ENCODE measurements around the gene CDK5.
A peak's percentile ranks its signal among the peaks of the same experiment; 100 is the strongest.

The CDK5 gene

DNA sequence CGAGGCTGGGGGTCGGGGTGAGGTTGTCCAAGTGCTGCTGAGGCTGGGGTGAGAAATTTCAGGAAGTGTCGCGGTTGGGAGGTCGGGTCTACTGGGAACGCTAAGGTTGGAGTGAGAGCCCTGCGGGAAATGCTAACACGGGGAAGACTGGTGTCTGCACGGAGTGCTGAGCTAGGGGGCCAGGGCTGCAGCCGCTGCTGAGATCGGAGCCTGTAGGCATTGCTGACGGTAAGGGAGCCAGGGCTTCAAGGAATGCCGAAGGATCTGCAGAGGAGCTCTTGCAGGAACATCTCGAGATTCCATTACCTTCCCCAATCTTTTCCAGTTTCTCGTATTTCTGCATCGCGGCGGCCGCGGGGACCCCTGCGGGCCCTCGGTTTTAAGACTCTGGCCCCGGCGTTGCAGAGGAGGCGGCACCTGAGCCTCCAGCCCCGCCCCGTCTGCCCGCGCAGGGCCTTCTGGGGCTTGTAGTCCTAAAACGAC, at the start of gene CDK5:
CDK5 (minus strand) TSS at position 392 of the 483 bp plus-strand sequence; CDS start at position 343, 49 bp downstream.
- Histone ChIP-seq H3K4me2 (peak within 1 kb of the TSS; percentile 57), H3K27me3 (ENCODE audit: insufficient read depth, low read depth) (no peaks in the 10 kb centered on the region), H2AFZ (ENCODE audit: low read depth) (peak within 1 kb of the TSS; percentile 74), H3K4me1 (ENCODE audit: low read depth, poor library complexity, severe bottlenecking) (peaks cover 11% of the 10 kb centered on the region), H3K36me3 (ENCODE audit: insufficient read depth) (no peaks in the 10 kb centered on the region), H3K9ac (peak within 1 kb of the TSS; percentile 43; the same call in 1 of the 2 replicates), H3K27ac (peak within 1 kb of the TSS; percentile 47), H4K20me1 (ENCODE audit: insufficient read depth) (no peaks in the 10 kb centered on the region), H3K79me2 (ENCODE audit: insufficient read depth, low read depth) (peaks cover 22% of the 10 kb centered on the region; the same call in 1 of the 2 replicates), H3K4me3 (IDR thresholded peaks at IDR 0.05; ENCODE audit: insufficient read depth, low read depth, low read length) (no peak within 1 kb of the TSS)
- TF ChIP-seq, protein P1, sequence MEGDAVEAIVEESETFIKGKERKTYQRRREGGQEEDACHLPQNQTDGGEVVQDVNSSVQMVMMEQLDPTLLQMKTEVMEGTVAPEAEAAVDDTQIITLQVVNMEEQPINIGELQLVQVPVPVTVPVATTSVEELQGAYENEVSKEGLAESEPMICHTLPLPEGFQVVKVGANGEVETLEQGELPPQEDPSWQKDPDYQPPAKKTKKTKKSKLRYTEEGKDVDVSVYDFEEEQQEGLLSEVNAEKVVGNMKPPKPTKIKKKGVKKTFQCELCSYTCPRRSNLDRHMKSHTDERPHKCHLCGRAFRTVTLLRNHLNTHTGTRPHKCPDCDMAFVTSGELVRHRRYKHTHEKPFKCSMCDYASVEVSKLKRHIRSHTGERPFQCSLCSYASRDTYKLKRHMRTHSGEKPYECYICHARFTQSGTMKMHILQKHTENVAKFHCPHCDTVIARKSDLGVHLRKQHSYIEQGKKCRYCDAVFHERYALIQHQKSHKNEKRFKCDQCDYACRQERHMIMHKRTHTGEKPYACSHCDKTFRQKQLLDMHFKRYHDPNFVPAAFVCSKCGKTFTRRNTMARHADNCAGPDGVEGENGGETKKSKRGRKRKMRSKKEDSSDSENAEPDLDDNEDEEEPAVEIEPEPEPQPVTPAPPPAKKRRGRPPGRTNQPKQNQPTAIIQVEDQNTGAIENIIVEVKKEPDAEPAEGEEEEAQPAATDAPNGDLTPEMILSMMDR (conservative IDR thresholded peaks at IDR 0.05; ENCODE audit: low read depth, low read length): no peak

DNA sequence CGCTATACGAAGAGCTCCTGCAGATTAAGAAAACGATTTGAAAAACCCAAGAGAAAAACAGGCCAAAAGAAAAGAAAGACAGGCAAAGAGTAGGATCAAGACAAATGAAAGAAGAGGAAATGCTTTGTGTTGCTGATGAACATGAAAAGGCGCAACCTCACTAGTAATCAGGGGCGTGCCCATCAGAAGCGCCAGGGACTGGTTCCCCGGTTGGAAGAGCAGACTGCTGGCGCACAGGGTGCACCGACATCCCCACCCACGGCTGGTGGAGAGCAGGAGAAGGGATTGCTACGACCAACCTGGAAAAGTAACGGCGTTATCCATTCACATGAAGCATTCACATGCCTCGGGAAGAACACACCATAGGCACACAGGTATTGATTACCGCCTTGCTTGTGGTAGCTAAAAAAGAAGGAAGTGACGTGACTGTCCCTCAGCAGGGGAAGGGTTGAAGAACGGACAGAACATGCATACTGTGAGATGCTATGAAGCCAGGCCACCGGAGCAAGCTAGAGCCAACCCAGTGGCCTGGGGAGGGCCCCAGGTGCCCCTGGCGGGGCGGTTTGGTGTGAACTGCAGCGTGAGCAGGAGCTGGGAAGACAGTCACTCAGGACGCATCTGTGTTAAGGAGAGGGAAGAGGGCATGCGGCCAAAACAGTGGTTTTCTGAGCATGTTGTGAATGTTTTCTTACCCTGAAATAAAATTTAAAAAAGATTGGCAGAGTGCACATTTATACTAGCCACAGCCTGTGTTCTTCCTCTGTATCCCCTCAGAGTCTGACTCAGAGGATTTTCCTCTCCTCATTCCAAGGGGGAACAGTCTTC, 46.9 kb upstream of the CDK5 start:
- no peak overlapping the region for H3K9ac ChIP-seq
- H3K27ac ChIP-seq: no peak overlapping the region
- H2AFZ ChIP-seq (ENCODE audit: low read depth): no peak overlapping the region
- H3K4me3 ChIP-seq (IDR thresholded peaks at IDR 0.05; ENCODE audit: insufficient read depth, low read depth, low read length): no peak overlapping the region
- no peak overlapping the region for H3K4me2 ChIP-seq
- no peaks in the 10 kb centered on the region for H3K27me3 ChIP-seq (ENCODE audit: insufficient read depth, low read depth)
- no peaks in the 10 kb centered on the region for H3K4me1 ChIP-seq (ENCODE audit: low read depth, poor library complexity, severe bottlenecking)
- H4K20me1 ChIP-seq (ENCODE audit: insufficient read depth): peaks cover 13% of the 10 kb centered on the region
- no peaks in the 10 kb centered on the region; the same call in 1 of the 2 replicates for H3K36me3 ChIP-seq (ENCODE audit: insufficient read depth)
- H3K79me2 ChIP-seq (ENCODE audit: insufficient read depth, low read depth): peaks cover 37% of the 10 kb centered on the region
- TF ChIP-seq, protein P1 (conservative IDR thresholded peaks at IDR 0.05; ENCODE audit: low read depth, low read length): no peak

DNA sequence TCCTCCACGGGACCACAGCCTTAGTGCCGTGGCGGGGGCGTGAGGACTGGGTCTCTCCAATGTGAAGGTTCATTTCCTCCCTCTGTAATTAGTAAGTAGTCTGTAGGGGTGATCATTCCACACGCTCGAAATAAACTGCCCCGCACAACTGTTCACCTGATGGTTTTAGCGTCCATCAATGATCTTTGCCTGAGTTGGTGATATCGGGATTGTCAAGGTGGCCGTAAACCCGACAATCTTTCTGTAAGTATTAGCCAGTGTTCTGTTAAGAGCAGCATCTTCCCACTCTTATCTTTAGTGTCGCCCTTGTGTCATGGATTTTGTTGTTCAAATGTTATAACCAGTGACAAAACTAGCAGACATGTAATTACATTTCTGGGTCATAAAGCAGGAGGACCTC, 46.3 kb upstream of the CDK5 start:
- TF ChIP-seq, protein P1 (conservative IDR thresholded peaks at IDR 0.05; ENCODE audit: low read depth, low read length): no peak
- Histone ChIP-seq H4K20me1 (ENCODE audit: insufficient read depth) (peaks cover 12% of the 10 kb centered on the region), H3K36me3 (ENCODE audit: insufficient read depth) (no peaks in the 10 kb centered on the region; the same call in 1 of the 2 replicates), H3K27ac (no peak overlapping the region), H3K9ac (no peak overlapping the region), H2AFZ (ENCODE audit: low read depth) (no peak overlapping the region), H3K4me3 (IDR thresholded peaks at IDR 0.05; ENCODE audit: insufficient read depth, low read depth, low read length) (no peak overlapping the region), H3K79me2 (ENCODE audit: insufficient read depth, low read depth) (peaks cover 42% of the 10 kb centered on the region), H3K4me2 (no peak overlapping the region), H3K27me3 (ENCODE audit: insufficient read depth, low read depth) (no peaks in the 10 kb centered on the region), H3K4me1 (ENCODE audit: low read depth, poor library complexity, severe bottlenecking) (no peaks in the 10 kb centered on the region)

DNA sequence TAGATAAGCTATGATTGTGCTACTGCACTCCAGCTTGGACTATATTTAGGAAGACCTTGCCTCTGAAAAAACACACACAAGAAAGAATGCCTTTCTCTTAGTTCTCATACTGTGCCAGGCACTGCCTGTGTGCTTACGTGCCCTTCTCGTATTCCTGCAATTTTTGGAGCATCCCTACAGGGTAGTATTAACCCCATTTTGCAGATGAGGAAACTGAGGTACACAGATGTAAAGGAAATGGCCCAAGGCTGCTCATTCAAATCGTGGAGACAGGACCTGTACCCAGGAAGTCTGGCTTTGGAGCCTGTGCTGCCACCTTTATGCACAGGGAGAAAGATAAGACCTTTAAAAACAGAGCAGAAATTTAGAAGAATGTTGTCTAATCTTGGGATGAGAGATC, 45.3 kb upstream of the CDK5 start:
- TF ChIP-seq, protein P1 (conservative IDR thresholded peaks at IDR 0.05; ENCODE audit: low read depth, low read length): no peak
- H3K4me2 ChIP-seq: no peak overlapping the region
- H3K27ac ChIP-seq: no peak overlapping the region
- H3K36me3 ChIP-seq (ENCODE audit: insufficient read depth): no peaks in the 10 kb centered on the region; the same call in 1 of the 2 replicates
- H3K79me2 ChIP-seq (ENCODE audit: insufficient read depth, low read depth): peaks cover 50% of the 10 kb centered on the region
- H3K4me3 ChIP-seq (IDR thresholded peaks at IDR 0.05; ENCODE audit: insufficient read depth, low read depth, low read length): no peak overlapping the region
- H2AFZ ChIP-seq (ENCODE audit: low read depth): no peak overlapping the region
- H3K27me3 ChIP-seq (ENCODE audit: insufficient read depth, low read depth): no peaks in the 10 kb centered on the region
- H3K4me1 ChIP-seq (ENCODE audit: low read depth, poor library complexity, severe bottlenecking): no peaks in the 10 kb centered on the region
- peaks cover 13% of the 10 kb centered on the region; the same call in 1 of the 2 replicates for H4K20me1 ChIP-seq (ENCODE audit: insufficient read depth)
- no peak overlapping the region for H3K9ac ChIP-seq
